ENCODE data around the gene C2CD2. TPM values are rescaled to one million over a fixed set of nuclear protein-coding genes. Genes with fewer than 3 reads are reported as not detected.

Gene C2CD2
- total RNA-seq, 1 donor from 2014 or later: 18.1 TPM

DNA sequence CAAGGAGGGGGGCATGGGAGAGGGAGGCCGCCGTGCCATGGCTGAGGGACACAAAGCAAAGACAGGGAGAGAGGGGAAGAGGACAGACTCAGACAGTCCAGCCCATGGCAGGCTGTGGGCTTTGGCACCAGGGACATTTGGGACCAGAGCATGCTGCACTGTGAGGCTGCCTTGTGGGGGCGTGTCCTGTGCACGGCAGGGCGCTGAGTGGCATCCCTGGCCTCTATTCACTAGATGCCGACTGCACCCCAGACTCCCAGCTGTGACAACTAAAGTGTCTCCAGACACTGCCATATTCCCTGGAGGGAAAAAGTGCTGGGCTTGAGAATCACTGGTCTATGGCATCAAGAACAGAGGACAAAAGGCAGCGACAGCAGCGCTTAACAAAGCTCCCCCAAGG, 56.1 kb downstream of the C2CD2 start:
- Mint-ChIP-seq H3K4me1 (ENCODE audit: low read depth) (peaks cover 34% of the 10 kb centered on the region), H3K36me3 (ENCODE audit: low read depth) (peaks cover 24% of the 10 kb centered on the region), H3K27me3 (ENCODE audit: low read depth) (no peaks in the 10 kb centered on the region), H3K4me3 (ENCODE audit: unreplicated experiment) (no peak overlapping the region), H3K9me3 (ENCODE audit: low read depth) (no peaks in the 10 kb centered on the region), H3K27ac (ENCODE audit: unreplicated experiment) (peak overlapping the region; percentile 66)
- TF ChIP-seq, protein P1, sequence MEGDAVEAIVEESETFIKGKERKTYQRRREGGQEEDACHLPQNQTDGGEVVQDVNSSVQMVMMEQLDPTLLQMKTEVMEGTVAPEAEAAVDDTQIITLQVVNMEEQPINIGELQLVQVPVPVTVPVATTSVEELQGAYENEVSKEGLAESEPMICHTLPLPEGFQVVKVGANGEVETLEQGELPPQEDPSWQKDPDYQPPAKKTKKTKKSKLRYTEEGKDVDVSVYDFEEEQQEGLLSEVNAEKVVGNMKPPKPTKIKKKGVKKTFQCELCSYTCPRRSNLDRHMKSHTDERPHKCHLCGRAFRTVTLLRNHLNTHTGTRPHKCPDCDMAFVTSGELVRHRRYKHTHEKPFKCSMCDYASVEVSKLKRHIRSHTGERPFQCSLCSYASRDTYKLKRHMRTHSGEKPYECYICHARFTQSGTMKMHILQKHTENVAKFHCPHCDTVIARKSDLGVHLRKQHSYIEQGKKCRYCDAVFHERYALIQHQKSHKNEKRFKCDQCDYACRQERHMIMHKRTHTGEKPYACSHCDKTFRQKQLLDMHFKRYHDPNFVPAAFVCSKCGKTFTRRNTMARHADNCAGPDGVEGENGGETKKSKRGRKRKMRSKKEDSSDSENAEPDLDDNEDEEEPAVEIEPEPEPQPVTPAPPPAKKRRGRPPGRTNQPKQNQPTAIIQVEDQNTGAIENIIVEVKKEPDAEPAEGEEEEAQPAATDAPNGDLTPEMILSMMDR (IDR thresholded peaks at IDR 0.05): no peak
- no peak for DNase-seq (ENCODE audit: low spot score)

DNA sequence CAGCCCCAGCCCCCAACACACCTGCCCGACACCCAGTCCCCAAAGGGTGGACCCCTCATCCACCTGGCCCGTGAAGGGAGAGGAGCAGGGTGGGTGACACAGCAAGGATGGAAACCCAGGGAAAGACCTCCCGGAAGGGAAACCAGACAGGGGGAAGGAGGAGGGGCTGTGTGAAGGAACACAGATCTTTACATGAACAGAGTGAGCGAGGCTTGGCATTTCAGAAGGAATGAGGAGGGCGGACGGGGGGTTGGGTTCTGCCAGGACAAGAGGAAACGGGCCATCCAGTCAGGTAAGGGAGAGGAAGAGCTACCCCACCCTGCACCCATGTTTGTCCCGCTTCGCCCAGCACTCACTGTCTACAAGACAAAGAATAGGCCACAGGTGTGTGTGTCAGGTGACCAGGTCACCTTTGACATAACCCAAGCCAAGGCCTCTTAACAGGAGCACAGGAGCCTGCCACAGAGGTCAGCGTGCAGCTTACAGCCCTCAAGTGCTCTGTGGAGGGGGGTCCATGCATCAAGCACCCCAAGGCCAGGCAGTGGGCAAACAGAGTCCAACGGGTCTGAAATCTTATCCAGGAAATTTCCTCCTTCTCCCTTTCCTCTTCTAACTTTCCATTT, 56.7 kb downstream of the C2CD2 start:
- Mint-ChIP-seq H3K9me3 (ENCODE audit: low read depth) (no peaks in the 10 kb centered on the region), H3K36me3 (ENCODE audit: low read depth) (peaks cover 21% of the 10 kb centered on the region), H3K4me1 (ENCODE audit: low read depth) (peaks cover 34% of the 10 kb centered on the region), H3K27ac (ENCODE audit: unreplicated experiment) (peak overlapping the region; percentile 66), H3K27me3 (ENCODE audit: low read depth) (no peaks in the 10 kb centered on the region), H3K4me3 (ENCODE audit: unreplicated experiment) (no peak overlapping the region)
- no peak for DNase-seq (ENCODE audit: low spot score)
- TF ChIP-seq, protein P1 (IDR thresholded peaks at IDR 0.05): no peak

DNA sequence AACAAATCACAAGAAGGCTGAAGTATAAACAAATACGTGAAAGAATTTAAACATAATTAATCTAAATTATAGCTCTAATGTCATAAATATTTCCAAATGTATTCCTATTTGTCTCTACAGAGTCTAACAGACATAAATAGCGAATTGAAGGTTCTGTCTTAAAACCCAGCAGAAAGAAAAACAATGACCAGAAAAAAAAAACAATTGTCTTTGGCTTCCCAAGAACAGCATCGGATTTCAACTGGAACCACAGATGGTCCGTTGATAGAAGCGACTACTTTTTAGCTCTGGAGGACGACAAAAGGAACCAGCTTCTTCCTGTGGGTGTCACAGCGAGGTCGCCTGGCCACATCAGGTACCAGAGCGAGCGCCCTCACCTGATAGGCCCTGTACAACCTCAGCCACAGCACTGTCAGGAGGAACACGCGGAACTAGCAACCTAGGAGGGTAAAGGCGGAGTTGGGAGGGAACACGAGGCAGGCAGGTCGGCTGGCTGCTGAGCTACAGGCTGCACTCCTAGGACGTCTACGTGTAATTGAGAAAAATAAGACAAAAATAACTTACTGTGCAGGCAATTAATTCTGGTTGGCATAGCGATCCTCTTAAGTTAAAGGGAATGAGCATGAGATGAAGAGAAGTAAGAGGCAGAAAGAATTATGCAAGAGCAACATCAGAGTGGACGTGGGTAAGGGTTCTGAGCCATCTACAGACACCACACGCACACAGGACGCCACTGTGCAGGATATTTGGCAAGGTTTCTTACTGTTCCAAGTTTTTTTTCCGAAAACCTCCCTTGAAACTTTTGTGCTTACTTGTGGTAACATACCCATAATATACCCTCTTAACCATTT, 58.0 kb downstream of the C2CD2 start:
- Mint-ChIP-seq H3K27ac (ENCODE audit: unreplicated experiment) (peak overlapping the region; percentile 85), H3K4me1 (ENCODE audit: low read depth) (peaks cover 34% of the 10 kb centered on the region), H3K9me3 (ENCODE audit: low read depth) (no peaks in the 10 kb centered on the region), H3K27me3 (ENCODE audit: low read depth) (no peaks in the 10 kb centered on the region), H3K36me3 (ENCODE audit: low read depth) (peaks cover 12% of the 10 kb centered on the region), H3K4me3 (ENCODE audit: unreplicated experiment) (no peak overlapping the region)
- TF ChIP-seq, protein P1 (IDR thresholded peaks at IDR 0.05): no peak
- DNase-seq (ENCODE audit: low spot score): no peak

DNA sequence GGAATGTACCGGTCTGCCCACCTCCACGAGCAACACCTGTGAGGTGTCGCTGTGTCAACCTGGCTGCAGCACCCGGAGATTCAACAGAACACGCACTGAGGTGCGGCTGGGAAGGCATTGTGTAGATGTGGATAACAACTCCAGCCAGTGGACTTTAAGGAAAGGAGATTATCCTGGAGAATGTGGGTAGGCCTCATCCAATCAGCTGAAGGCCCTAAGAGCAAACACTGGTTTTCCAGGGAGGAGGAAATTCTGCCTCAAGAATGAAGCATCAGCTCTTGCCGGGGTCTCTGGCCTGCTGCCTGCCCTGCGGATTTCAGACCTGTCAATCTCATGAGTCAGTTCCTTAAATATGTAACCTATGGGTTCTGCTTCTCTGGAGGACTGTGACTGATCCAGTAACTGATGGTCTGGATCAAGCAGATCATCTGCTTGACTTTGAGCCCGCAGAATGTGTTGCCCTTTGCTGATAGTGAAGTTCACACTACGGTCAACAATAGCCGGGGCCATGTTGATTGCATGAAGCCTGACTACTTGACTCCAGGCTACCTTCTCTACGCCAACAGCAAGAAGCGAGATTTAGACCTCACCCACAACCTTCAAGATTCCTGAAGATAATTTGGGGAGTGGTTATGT, 58.8 kb downstream of the C2CD2 start:
- H3K27ac Mint-ChIP-seq (ENCODE audit: unreplicated experiment): peak overlapping the region; percentile 85
- peaks cover 34% of the 10 kb centered on the region for H3K4me1 Mint-ChIP-seq (ENCODE audit: low read depth)
- H3K27me3 Mint-ChIP-seq (ENCODE audit: low read depth): no peaks in the 10 kb centered on the region
- H3K36me3 Mint-ChIP-seq (ENCODE audit: low read depth): peaks cover 11% of the 10 kb centered on the region
- H3K9me3 Mint-ChIP-seq (ENCODE audit: low read depth): no peaks in the 10 kb centered on the region
- no peak for DNase-seq (ENCODE audit: low spot score)
- H3K4me3 Mint-ChIP-seq (ENCODE audit: unreplicated experiment): no peak overlapping the region
- TF ChIP-seq, protein P1 (IDR thresholded peaks at IDR 0.05): no peak

DNA sequence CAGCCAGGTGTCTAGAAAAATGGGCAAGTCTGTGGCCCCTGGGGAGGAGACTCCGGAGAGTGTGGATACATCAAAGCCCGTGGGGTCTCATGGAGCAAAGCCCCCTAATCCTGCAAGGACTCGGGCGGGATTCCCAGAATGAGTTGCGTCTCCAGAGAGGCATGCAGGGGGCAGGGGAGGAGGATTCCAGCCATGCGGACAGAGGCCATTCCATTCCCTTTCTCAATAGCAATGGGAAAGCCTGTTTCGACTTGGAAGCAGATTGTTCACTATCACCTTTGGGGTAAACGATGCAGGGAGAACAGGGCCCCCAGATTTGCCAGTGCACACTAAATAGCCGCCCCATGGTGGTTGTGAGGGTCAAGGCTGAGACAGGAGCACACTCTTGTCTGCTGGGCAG, 59.3 kb downstream of the C2CD2 start:
- TF ChIP-seq, protein P1 (IDR thresholded peaks at IDR 0.05): no peak
- Mint-ChIP-seq H3K4me1 (ENCODE audit: low read depth) (peaks cover 34% of the 10 kb centered on the region), H3K9me3 (ENCODE audit: low read depth) (no peaks in the 10 kb centered on the region), H3K27me3 (ENCODE audit: low read depth) (no peaks in the 10 kb centered on the region), H3K27ac (ENCODE audit: unreplicated experiment) (peak overlapping the region; percentile 85), H3K36me3 (ENCODE audit: low read depth) (peaks cover 11% of the 10 kb centered on the region), H3K4me3 (ENCODE audit: unreplicated experiment) (no peak overlapping the region)
- DNase-seq (ENCODE audit: low spot score): no peak

All from chondrocyte (in vitro differentiated cells).